Transverse colon (tissue), 4 donors: ENCODE measurements around the gene TBPL2. TPM values are rescaled to one million over a fixed set of nuclear protein-coding genes. Genes with fewer than 3 reads are reported as not detected.
A peak's percentile ranks its signal among the peaks of the same experiment; 100 is the strongest.

Experiments used
- DNase-seq: peaks from one replicate; pipeline ENCODE4 v3.0.0-alpha.2; 2019
- H3K27ac ChIP-seq, 4 donors: fragments of 200-600 bp; sonication (generic); 2 replicates each; pipeline ENCODE4 v1.5.1; 2016 to 2018; ENCODE audit warnings: inconsistent platforms in 4 of 4
- H3K27me3 ChIP-seq: fragments of 200-600 bp; sonication (generic); 2 replicates; pipeline ENCODE4 v1.5.1; 2017; ENCODE audit warnings: inconsistent platforms
- H3K36me3 ChIP-seq, 4 donors: fragments of 200-600 bp; sonication (generic); 2 replicates each; pipeline ENCODE4 v1.5.1; 2017 to 2019; ENCODE audit warnings: inconsistent platforms in 4 of 4
- H3K4me1 ChIP-seq, 4 donors: fragments of 200-600 bp; sonication (generic); 2 replicates each; pipeline ENCODE4 v1.5.1; 2017 to 2020; ENCODE audit warnings: inconsistent platforms in 4 of 4
- H3K4me3 ChIP-seq, 4 donors: fragments of 200-600 bp; sonication (generic); 1 replicate in 1 of 4; 2 replicates in 3 of 4; pipeline versions ENCODE4 v1.5.1 to v1.6.1; 2017 to 2019; ENCODE audit warnings: inconsistent platforms in 4 of 4
- H3K9me3 ChIP-seq, 2 donors: fragments of 200-600 bp; sonication (generic); 2 replicates each; pipeline ENCODE4 v1.5.1; 2017 to 2019; ENCODE audit warnings: inconsistent platforms in 2 of 2
- CTCF ChIP-seq, 5 experiments: fragments of 200-600 bp in 3 of 5; fragments of 450-650 bp in 2 of 5; sonication (generic) in 3 of 5; IDR thresholded peaks; 1 replicate in 2 of 5; 2 replicates in 3 of 5; pipeline ENCODE4 v1.5.1; 2016 to 2017; ENCODE audit warnings: antibody characterized with exemption in 5 of 5, inconsistent platforms in 3 of 5, mild to moderate bottlenecking in 2 of 5, moderate library complexity in 1 of 5
- EP300 ChIP-seq: sonication (generic); formaldehyde crosslinking; IDR thresholded peaks from one replicate; pipeline ENCODE4 v1.6.1; 2017; ENCODE audit warnings: antibody characterized with exemption, low read depth
- POLR2A ChIP-seq: fragments of 450-650 bp; IDR thresholded peaks from one replicate; pipeline ENCODE4 v1.6.1; 2016; ENCODE audit warnings: antibody characterized with exemption, mild to moderate bottlenecking, moderate library complexity
- POLR2AphosphoS5 ChIP-seq, 3 donors: sonication (generic); formaldehyde crosslinking; IDR thresholded peaks; one replicate each; pipeline ENCODE4 v1.6.1; 2016; ENCODE audit warnings: antibody characterized with exemption in 3 of 3
- WGBS, 2 donors: methylation state at CpG; one replicate each; pipeline ENCODE4 v1.1.5; 2018; ENCODE audit warnings: low coverage in 1 of 2; 5-methylcytosine and 5-hydroxymethylcytosine counted together
- in situ Hi-C, 4 donors: fragments of 200-750 bp; cut with MboI; loops; one replicate each; pipeline versions ENCODE4 v1.15.0 to v1.15.1; 2017; ENCODE audit warnings: low sequenced_read_pairs in 3 of 4, low pct_ligation_motif_present in 1 of 4, low pct_unique_long_range_greater_than_20kb in 1 of 4
- intact Hi-C: fragments of 100-400 bp; cut with DNase I; formaldehyde crosslinking; loops from one replicate; pipeline ENCODE4 v1.15.1; 2023; ENCODE audit warnings: low total_unique reads
- total RNA-seq, 4 donors: library from RNA; depleted of rRNA; stranded (reverse); fragments of >200 nt; gene quantifications; one replicate each; pipeline ENCODE4 v1.1.0, GENCODE V29; 2016

The TBPL2 gene
- total RNA-seq, 4 donors from 2014 or later: not detected

- no peak overlapping the region for H3K27ac ChIP-seq
- no peak for TF ChIP-seq POLR2AphosphoS5 (IDR thresholded peaks at IDR 0.05)
- TF ChIP-seq EP300: no peak
- TF ChIP-seq CTCF (IDR thresholded peaks at IDR 0.05): no peak
- TF ChIP-seq POLR2A: no peak
- no peaks in the 10 kb centered on the region for H3K9me3 ChIP-seq
- WGBS, 2 donors: 17 to 34% methylated on average over 2 to 3 of the region's 3 CpGs
- DNase-seq: no peak
- no peak overlapping the region for H3K4me3 ChIP-seq
- H3K4me1 ChIP-seq: peaks cover 0 to 24% (median 6%) of the 10 kb centered on the region in 4 donors
- in situ Hi-C loops (loop anchor here (10.0 to 25.0 kb wide), 3 partner anchors 170 to 1053 kb away; no protein-coding TSS in a partner anchor), intact Hi-C loops (loop anchor here (5.0 kb wide), 1 partner anchor 1038 kb away; no protein-coding TSS in a partner anchor)
- no peaks in the 10 kb centered on the region for H3K36me3 ChIP-seq
- H3K27me3 ChIP-seq: no peaks in the 10 kb centered on the region
Observed at GRCh38 chr14:55434805-55435174, 5.6 kb downstream of the TBPL2 start.

- no peaks in the 10 kb centered on the region for H3K9me3 ChIP-seq
- H3K36me3 ChIP-seq: no peaks in the 10 kb centered on the region
- H3K27me3 ChIP-seq: no peaks in the 10 kb centered on the region
- H3K4me3 ChIP-seq: no peak overlapping the region
- in situ Hi-C loops (loop anchor here (10.0 to 25.0 kb wide), 3 partner anchors 169 to 1053 kb away; no protein-coding TSS in a partner anchor), intact Hi-C loops (loop anchor here (5.0 kb wide), 1 partner anchor 1038 kb away; no protein-coding TSS in a partner anchor)
- H3K27ac ChIP-seq: no peak overlapping the region
- 60% methylated on average over 1 to 6 of the region's 6 CpGs for WGBS, 2 donors
- DNase-seq: no peak
- TF ChIP-seq POLR2AphosphoS5 (IDR thresholded peaks at IDR 0.05): no peak
- TF ChIP-seq CTCF (IDR thresholded peaks at IDR 0.05): no peak
- no peak for TF ChIP-seq EP300
- no peak for TF ChIP-seq POLR2A
- peaks cover 0 to 25% (median 6%) of the 10 kb centered on the region in 4 donors for H3K4me1 ChIP-seq
Observed at GRCh38 chr14:55433880-55434804, 6.3 kb downstream of the TBPL2 start.

DNA sequence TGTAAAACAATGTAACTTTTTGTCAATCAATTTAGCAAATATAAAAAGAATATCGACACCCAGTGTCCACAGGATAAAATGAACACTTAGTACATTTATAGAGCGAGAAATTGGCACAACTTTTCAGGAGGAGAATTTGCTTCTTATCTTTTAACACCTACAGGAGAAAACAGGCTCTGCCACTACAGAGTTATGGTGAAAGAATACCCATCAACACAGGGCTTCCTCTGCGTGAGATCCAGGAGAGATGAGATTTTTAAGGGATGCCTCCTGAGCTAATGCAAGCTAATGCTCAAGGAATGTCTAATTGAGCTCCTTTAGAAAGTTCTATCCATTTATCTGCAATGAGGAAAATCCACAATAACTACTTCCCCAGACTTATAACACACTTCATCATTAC lies 7.8 kb downstream of the TBPL2 start:
- Histone ChIP-seq H3K27me3 (no peaks in the 10 kb centered on the region), H3K4me3 (no peak overlapping the region), H3K27ac (no peak overlapping the region), H3K4me1 (peaks cover 0 to 25% (median 6%) of the 10 kb centered on the region in 4 donors), H3K9me3 (no peaks in the 10 kb centered on the region), H3K36me3 (no peaks in the 10 kb centered on the region)
- DNase-seq: no peak
- 76 to 89% methylated on average over 3 of the region's 3 CpGs for WGBS, 2 donors
- in situ Hi-C loops: loop anchor here (10.0 to 25.0 kb wide), 3 partner anchors 168 to 1055 kb away; no protein-coding TSS in a partner anchor
- intact Hi-C loops: loop anchor here (5.0 kb wide), 1 partner anchor 1040 kb away; no protein-coding TSS in a partner anchor
- TF ChIP-seq CTCF (IDR thresholded peaks at IDR 0.05): no peak
- TF ChIP-seq EP300: no peak
- no peak for TF ChIP-seq POLR2A
- TF ChIP-seq POLR2AphosphoS5 (IDR thresholded peaks at IDR 0.05): no peak

DNA sequence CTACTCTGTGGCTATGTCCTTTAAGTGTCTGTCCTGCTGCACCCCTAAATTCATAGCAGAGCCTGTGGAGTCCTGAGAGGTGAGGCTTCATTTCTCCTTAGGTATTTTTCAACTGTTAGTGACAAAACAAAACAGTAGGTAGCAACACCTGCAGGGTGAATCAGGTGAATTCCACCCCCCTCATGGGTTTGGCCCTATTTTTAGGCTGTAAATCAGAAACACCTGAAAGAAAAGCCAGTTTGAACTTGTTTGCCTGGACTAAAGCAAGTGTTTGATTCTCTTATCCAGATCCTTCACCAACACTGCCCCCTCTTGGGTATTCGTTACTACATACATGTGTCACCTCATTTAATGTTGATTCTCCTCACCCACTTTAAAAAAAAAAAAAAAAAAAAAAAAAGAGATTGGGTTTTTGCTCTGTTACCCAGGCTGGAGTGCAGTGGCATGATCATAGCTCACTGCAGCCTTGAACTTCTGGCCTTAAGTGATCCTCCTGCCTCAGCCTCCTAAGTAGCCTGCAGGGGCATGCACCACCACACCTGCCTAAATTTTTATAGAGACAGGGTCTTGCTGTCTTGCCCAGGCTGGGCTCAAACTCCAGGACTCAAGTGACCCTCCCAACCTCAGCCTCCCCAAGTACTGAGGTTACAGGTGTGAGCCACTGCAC lies 10.3 kb downstream of the TBPL2 start:
- Histone ChIP-seq H3K4me1 (peaks cover 0 to 22% (median 6%) of the 10 kb centered on the region in 4 donors), H3K4me3 (no peak overlapping the region), H3K27me3 (no peaks in the 10 kb centered on the region), H3K27ac (no peak overlapping the region), H3K9me3 (no peaks in the 10 kb centered on the region), H3K36me3 (no peaks in the 10 kb centered on the region)
- DNase-seq: peak; percentile 36
- in situ Hi-C loops (loop anchor here (10.0 to 25.0 kb wide), 3 partner anchors 165 to 1057 kb away; no protein-coding TSS in a partner anchor), intact Hi-C loops (loop anchor here (5.0 kb wide), 1 partner anchor 1042 kb away; no protein-coding TSS in a partner anchor)
- TF ChIP-seq CTCF (IDR thresholded peaks at IDR 0.05) (peak; percentile 34 to 58 (median 36)), EP300 (no peak)
- 0 to 11% methylated on average over 1 of the region's 1 CpG for WGBS, 2 donors
